ENCODE data around the gene ARFGEF3. TPM values are rescaled to one million over a fixed set of nuclear protein-coding genes. Genes with fewer than 3 reads are reported as not detected.

ARFGEF3 gene
- total and polyA plus RNA-seq, 2 experiments from 2014 or later, result 0.43 to 1.1 TPM

DNA sequence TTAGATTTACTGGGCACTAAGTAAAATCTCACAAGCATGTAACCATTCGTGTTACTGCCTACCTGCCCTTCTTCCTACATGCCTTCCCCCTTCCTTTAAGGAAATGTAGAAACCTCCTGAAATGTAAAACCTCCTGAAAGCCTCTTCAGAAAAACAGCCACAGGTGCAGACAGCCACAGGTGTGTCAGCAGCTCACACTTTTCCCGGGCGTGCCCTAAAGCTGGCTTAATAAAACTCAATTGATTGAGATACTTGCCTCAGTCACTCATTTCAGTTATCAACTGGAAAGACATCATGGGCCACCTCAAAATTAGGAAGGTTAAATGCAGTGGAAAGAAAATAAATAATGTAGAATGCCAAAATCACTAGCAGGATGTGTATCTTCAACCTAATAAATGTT lies 79.6 kb downstream of the ARFGEF3 start:
- Histone ChIP-seq H3K4me3 (no peak overlapping the region), H3K9me3 (ENCODE audit: low read depth) (no peaks in the 10 kb centered on the region), H3K27me3 (peaks cover 2% of the 10 kb centered on the region), H3K4me1 (ENCODE audit: low read depth) (no peaks in the 10 kb centered on the region), H3K27ac (no peak overlapping the region), H3K36me3 (no peaks in the 10 kb centered on the region)
- TF ChIP-seq, protein P1, sequence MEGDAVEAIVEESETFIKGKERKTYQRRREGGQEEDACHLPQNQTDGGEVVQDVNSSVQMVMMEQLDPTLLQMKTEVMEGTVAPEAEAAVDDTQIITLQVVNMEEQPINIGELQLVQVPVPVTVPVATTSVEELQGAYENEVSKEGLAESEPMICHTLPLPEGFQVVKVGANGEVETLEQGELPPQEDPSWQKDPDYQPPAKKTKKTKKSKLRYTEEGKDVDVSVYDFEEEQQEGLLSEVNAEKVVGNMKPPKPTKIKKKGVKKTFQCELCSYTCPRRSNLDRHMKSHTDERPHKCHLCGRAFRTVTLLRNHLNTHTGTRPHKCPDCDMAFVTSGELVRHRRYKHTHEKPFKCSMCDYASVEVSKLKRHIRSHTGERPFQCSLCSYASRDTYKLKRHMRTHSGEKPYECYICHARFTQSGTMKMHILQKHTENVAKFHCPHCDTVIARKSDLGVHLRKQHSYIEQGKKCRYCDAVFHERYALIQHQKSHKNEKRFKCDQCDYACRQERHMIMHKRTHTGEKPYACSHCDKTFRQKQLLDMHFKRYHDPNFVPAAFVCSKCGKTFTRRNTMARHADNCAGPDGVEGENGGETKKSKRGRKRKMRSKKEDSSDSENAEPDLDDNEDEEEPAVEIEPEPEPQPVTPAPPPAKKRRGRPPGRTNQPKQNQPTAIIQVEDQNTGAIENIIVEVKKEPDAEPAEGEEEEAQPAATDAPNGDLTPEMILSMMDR (IDR thresholded peaks at IDR 0.05; ENCODE audit: low read depth, low read length), result no peak
- no peak for DNase-seq (ENCODE audit: low read depth in 1 of 2, low spot score in 1 of 2)

DNA sequence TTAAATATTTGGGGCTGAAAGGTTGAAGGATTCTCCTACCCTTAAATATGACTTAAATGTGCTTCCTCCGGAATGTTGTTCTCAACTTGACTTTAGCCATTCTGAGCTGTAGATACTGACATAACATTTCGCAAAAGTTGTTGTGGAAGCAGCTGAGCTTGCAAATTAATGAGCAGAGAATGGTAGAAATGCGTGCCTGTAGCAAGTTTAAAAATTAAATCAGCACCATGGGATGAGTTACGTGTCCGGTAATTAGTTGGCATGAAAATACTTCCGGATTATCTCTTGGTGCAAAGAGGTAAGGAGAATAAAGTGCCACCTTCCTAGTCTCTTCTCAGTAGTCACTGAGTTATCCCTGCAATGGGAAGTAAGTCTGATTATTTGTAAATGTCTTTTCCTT lies 80.2 kb downstream of the ARFGEF3 start:
- no peak for DNase-seq (ENCODE audit: low read depth in 1 of 2, low spot score in 1 of 2)
- TF ChIP-seq, protein P1 (IDR thresholded peaks at IDR 0.05; ENCODE audit: low read depth, low read length), result no peak
- H3K27me3 ChIP-seq, result peaks cover 2% of the 10 kb centered on the region
- H3K9me3 ChIP-seq (ENCODE audit: low read depth), result no peaks in the 10 kb centered on the region
- no peak overlapping the region for H3K4me3 ChIP-seq
- no peak overlapping the region for H3K27ac ChIP-seq
- H3K36me3 ChIP-seq, result no peaks in the 10 kb centered on the region
- no peaks in the 10 kb centered on the region for H3K4me1 ChIP-seq (ENCODE audit: low read depth)

DNA sequence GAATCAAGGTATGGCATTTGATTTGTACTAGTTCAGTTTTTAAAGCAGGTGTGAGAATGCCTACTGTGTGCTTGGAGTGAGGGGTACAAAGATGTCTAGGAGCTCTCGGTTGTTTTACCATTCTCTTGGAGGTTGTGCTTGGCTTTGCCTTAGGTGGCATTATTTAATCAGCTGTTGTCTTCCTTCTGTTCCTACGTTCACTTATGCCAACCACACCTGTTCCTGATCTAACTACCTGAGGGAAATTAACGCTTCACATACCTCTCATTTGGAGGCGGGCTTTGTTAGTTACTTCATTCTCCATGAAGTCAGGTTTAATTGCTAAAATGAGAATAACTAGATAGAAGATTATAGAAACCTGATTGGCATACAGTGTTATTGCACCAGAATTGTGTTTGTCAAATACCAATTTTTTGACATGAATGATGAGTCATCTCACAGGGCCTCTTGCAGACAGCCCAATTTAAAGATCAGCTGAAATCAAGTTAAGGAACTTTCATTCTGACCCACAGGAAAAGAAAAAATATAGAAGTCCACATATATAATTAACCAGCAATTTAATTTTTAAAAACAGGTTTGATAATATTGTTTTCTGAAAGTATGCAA lies 81.4 kb downstream of the ARFGEF3 start:
- no peaks in the 10 kb centered on the region for H3K36me3 ChIP-seq
- peaks cover 2% of the 10 kb centered on the region for H3K27me3 ChIP-seq
- H3K4me3 ChIP-seq, result no peak overlapping the region
- no peak for DNase-seq (ENCODE audit: low read depth in 1 of 2, low spot score in 1 of 2)
- no peaks in the 10 kb centered on the region for H3K9me3 ChIP-seq (ENCODE audit: low read depth)
- no peak overlapping the region for H3K27ac ChIP-seq
- H3K4me1 ChIP-seq (ENCODE audit: low read depth), result no peaks in the 10 kb centered on the region
- TF ChIP-seq, protein P1 (IDR thresholded peaks at IDR 0.05; ENCODE audit: low read depth, low read length), result no peak

DNA sequence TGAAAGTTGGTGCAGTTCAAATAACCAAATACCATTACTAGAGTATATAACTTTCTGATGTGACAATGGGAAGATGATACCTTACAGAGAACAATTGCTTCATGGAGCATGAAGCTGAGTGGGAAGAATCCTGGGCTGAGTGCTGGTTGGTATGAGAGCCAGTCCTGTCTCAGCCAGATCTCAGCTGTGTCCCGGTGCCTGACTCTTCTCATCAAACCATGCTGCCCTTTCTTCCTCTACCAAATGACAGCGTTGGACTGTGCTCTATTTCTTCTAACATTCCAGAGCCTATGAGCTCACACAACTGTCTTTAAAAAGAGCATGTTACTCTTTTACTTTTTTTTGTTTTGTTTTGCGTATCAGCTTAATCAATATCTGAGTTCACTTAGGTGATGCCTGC lies 84.0 kb downstream of the ARFGEF3 start:
- no peaks in the 10 kb centered on the region for H3K9me3 ChIP-seq (ENCODE audit: low read depth)
- H3K36me3 ChIP-seq, result no peaks in the 10 kb centered on the region
- no peak overlapping the region for H3K4me3 ChIP-seq
- no peak for DNase-seq (ENCODE audit: low read depth in 1 of 2, low spot score in 1 of 2)
- no peaks in the 10 kb centered on the region for H3K4me1 ChIP-seq (ENCODE audit: low read depth)
- TF ChIP-seq, protein P1 (IDR thresholded peaks at IDR 0.05; ENCODE audit: low read depth, low read length), result no peak
- H3K27ac ChIP-seq, result no peak overlapping the region
- H3K27me3 ChIP-seq, result peaks cover 2% of the 10 kb centered on the region

DNA sequence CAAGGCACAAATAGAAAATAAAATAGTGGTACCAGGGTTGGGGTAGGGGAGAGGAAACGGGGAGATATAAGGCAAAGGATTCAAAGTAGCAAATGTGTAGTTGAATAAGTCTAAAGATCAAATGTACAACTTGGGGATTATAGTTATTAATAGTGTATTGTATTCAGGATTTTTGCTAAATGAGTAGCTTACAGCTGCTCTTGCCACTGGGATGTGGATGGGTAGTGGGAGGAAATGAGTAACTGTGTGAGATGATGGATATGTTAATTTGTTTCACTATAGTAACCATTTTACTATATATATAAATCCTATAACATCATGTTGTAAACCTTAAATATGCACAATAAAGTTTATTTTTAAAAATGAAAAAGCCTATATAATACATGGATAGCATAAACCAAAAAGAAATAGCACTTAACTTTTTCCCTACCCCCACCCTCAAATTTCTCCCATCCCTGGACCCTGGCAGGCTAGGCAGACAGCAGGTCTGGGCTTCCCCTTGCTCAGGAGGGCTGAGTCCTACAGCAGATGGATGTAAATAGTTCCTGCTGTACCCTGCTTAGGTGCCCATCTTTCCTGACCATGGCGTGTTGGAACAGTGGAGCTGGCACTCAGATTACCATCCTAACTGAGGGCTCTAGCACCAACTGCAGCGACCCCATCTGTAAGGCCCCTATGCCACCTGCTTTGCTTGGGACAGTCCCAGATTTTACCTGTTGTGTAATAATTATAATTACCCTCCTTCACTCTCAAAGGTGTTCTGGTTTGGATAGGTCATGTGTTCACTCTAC lies 85.1 kb downstream of the ARFGEF3 start:
- TF ChIP-seq, protein P1 (IDR thresholded peaks at IDR 0.05; ENCODE audit: low read depth, low read length), result no peak
- Histone ChIP-seq H3K4me3 (no peak overlapping the region), H3K36me3 (no peaks in the 10 kb centered on the region), H3K9me3 (ENCODE audit: low read depth) (no peaks in the 10 kb centered on the region), H3K4me1 (ENCODE audit: low read depth) (no peaks in the 10 kb centered on the region), H3K27me3 (peaks cover 2% of the 10 kb centered on the region), H3K27ac (no peak overlapping the region)
- no peak for DNase-seq (ENCODE audit: low read depth in 1 of 2, low spot score in 1 of 2)
